GM12878 (cell line): ENCODE measurements around the gene RALGAPA1. TPM values are rescaled to one million over a fixed set of nuclear protein-coding genes. Genes with fewer than 3 reads are reported as not detected.

Experiments used
- BACH1 ChIP-seq: fragments of 450-650 bp; IDR thresholded peaks from 2 replicates; pipeline ENCODE4 v1.6.1; 2017; ENCODE audit warnings: mild to moderate bottlenecking, borderline replicate concordance
- BCLAF1 ChIP-seq: fragments of 450-650 bp; IDR thresholded peaks from 2 replicates; pipeline ENCODE4 v1.6.1; 2017; ENCODE audit warnings: antibody characterized with exemption, mild to moderate bottlenecking, moderate library complexity
- CHD1 ChIP-seq: IDR thresholded peaks from 2 replicates; pipeline ENCODE4 v1.6.1; 2012; ENCODE audit warnings: low read depth, low read length, improper control_type of control experiment
- FOS ChIP-seq: IDR thresholded peaks from 3 replicates; pipeline ENCODE4 v1.6.1; 2011; ENCODE audit warnings: borderline replicate concordance; ENCODE audit not compliant: insufficient read length; ENCODE audit errors: extremely low read depth
- FOXM1 ChIP-seq: IDR thresholded peaks from 2 replicates; pipeline ENCODE4 v1.6.1; 2012; ENCODE audit warnings: low read depth, mild to moderate bottlenecking, inconsistent platforms, low read length, moderate library complexity
- IKZF2 ChIP-seq, 2 experiments: fragments of 450-650 bp; IDR thresholded peaks; 2 replicates each; pipeline ENCODE4 v1.6.1; 2017; ENCODE audit warnings: mild to moderate bottlenecking in 2 of 2, moderate library complexity in 2 of 2
- JUNB ChIP-seq: IDR thresholded peaks from 2 replicates; pipeline ENCODE4 v1.6.1; 2016; ENCODE audit warnings: antibody characterized with exemption, mild to moderate bottlenecking
- MTA2 ChIP-seq: fragments of 450-650 bp; IDR thresholded peaks from 2 replicates; pipeline ENCODE4 v1.6.1; 2016; ENCODE audit warnings: low read depth, mild to moderate bottlenecking, moderate library complexity
- MXI1 ChIP-seq: fragments of 150-350 bp; IDR thresholded peaks from 2 replicates; pipeline ENCODE4 v1.6.1; 2011; ENCODE audit warnings: low read depth, mild to moderate bottlenecking, inconsistent platforms, low read length, improper control_type of control experiment
- MYB ChIP-seq: fragments of 150-350 bp; IDR thresholded peaks from 2 replicates; pipeline ENCODE4 v1.6.1; 2014; ENCODE audit warnings: mild to moderate bottlenecking, low read depth, low read length, borderline replicate concordance
- NFIC ChIP-seq: IDR thresholded peaks from 2 replicates; pipeline ENCODE4 v1.6.1; 2012; ENCODE audit warnings: low read depth, mild to moderate bottlenecking, inconsistent platforms, low read length, moderate library complexity
- NFYB ChIP-seq: IDR thresholded peaks from 2 replicates; pipeline ENCODE4 v1.6.1; 2011; ENCODE audit warnings: low read depth, mild to moderate bottlenecking, low read length, improper control_type of control experiment, moderate library complexity; ENCODE audit not compliant: insufficient read depth
- NR2F1 ChIP-seq: fragments of 450-650 bp; conservative IDR thresholded peaks from 2 replicates; pipeline ENCODE4 v1.6.1; 2017; ENCODE audit warnings: mild to moderate bottlenecking
- RAD21 ChIP-seq: IDR thresholded peaks from 2 replicates; pipeline ENCODE4 v1.6.1; 2011; ENCODE audit warnings: mild to moderate bottlenecking, low read depth, low read length, moderate library complexity; ENCODE audit not compliant: insufficient read depth
- RAD51 ChIP-seq: fragments of 450-650 bp; IDR thresholded peaks from 2 replicates; pipeline ENCODE4 v1.6.1; 2016; ENCODE audit warnings: moderate library complexity, mild to moderate bottlenecking, inconsistent platforms
- RUNX3 ChIP-seq: IDR thresholded peaks from 2 replicates; pipeline ENCODE4 v1.6.1; 2012; ENCODE audit warnings: low read length, inconsistent platforms
- SKIL ChIP-seq: fragments of 450-650 bp; IDR thresholded peaks from 2 replicates; pipeline ENCODE4 v1.6.1; 2017; ENCODE audit warnings: mild to moderate bottlenecking, low read depth, inconsistent platforms; ENCODE audit not compliant: poor library complexity, severe bottlenecking
- SMAD1 ChIP-seq: fragments of 450-650 bp; IDR thresholded peaks from 2 replicates; pipeline ENCODE4 v1.6.1; 2018; ENCODE audit warnings: mild to moderate bottlenecking, low read depth; ENCODE audit not compliant: partially characterized antibody
- SP1 ChIP-seq: IDR thresholded peaks from one replicate; pipeline ENCODE4 v1.6.1; 2011; ENCODE audit warnings: low read depth, low read length
- TCF12 ChIP-seq: IDR thresholded peaks from 2 replicates; pipeline ENCODE4 v1.6.1; 2011; ENCODE audit warnings: low read depth, mild to moderate bottlenecking, low read length
- ZBTB40 ChIP-seq: fragments of 450-650 bp; IDR thresholded peaks from 2 replicates; pipeline ENCODE4 v1.6.1; 2016; ENCODE audit warnings: mild to moderate bottlenecking, moderate library complexity, borderline replicate concordance
- ZNF207 ChIP-seq: fragments of 450-650 bp; IDR thresholded peaks from 2 replicates; pipeline ENCODE4 v1.6.1; 2014; ENCODE audit warnings: antibody characterized with exemption, mild to moderate bottlenecking, borderline replicate concordance
- ZNF384 ChIP-seq: IDR thresholded peaks from 2 replicates; pipeline ENCODE4 v1.6.1; 2012; ENCODE audit warnings: low read depth, mild to moderate bottlenecking, low read length, improper control_type of control experiment, borderline replicate concordance
- polyA plus RNA-seq, 11 experiments: library from polyadenylated mRNA; depleted of rRNA in 4 of 11; unstranded in 6 of 11; stranded (reverse) in 5 of 11; fragments of >200 nt; fragmentation: Nextera tagmentation in 4 of 11; fragmentation: Illumina TruSeq in 1 of 11; extraction: Ambion mirVana in 4 of 11; extraction: Trizol in 1 of 11; gene quantifications; 1 replicate in 1 of 11; 2 replicates in 10 of 11; pipeline versions ENCODE4 v1.2.1 to v1.2.3, GENCODE V29; 2011 to 2016; ENCODE audit warnings: inconsistent platforms in 2 of 11, missing spikeins in 2 of 11, low read depth in 1 of 11
- total RNA-seq, 4 experiments: library from RNA; depleted of rRNA in 3 of 4; stranded (reverse); fragments of >200 nt in 3 of 4; fragmentation: Illumina TruSeq in 1 of 4; extraction: Trizol in 1 of 4; gene quantifications; 2 replicates each; pipeline versions ENCODE4 v1.2.1 to v1.2.3, GENCODE V29; 2013 to 2021

Gene RALGAPA1
- total and polyA plus RNA-seq, 10 of the 15 experiments (the other 5 are each of a cell fraction or from before 2014, with no cell fraction given): 5.6 to 26.7 (median 14.7) TPM

- TF ChIP-seq ZBTB40 (no peak), BACH1 (no peak; the same call in 1 of the 2 replicates), FOXM1 (peak; percentile 98), RAD51 (peak; percentile 55; the same call in 1 of the 2 replicates), SP1 (peak; percentile 42), BCLAF1 (no peak), TCF12 (peak; percentile 100), MXI1 (0 out of 2 replicates have a peak, but pooled peaks have one; percentile 46), SKIL (peak; percentile 100), JUNB (peak; percentile 95), ZNF207 (no peak), IKZF2 (IDR thresholded peaks at IDR 0.05) (peak; percentile 84 to 86), NFYB (no peak), FOS (no peak), RUNX3 (peak; percentile 99), SMAD1 (no peak), MTA2 (peak; percentile 94), NR2F1 (peak; percentile 88), CHD1 (no peak), RAD21 (peak; percentile 38; the same call in 1 of the 2 replicates), MYB (peak; percentile 74; the same call in 1 of the 2 replicates), NFIC (peak; percentile 97), ZNF384 (no peak)
Measured at GRCh38 chr14:35855876-35856481, 46.9 kb upstream of the RALGAPA1 start (continued).
